T-helper 9 cell (primary cell): ENCODE results near the gene S100A12.

Experiments used
- DNase-seq: peaks from one replicate; pipeline ENCODE4 v3.0.0-alpha.2; 2020

Gene S100A12

GRCh38 chr1:153365696-153366095 is 9.7 kb downstream of the S100A12 start:
- DNase-seq: no peak

- no peak for DNase-seq
Measured at GRCh38 chr1:153364766-153365666, 10.4 kb downstream of the S100A12 start.

- no peak for DNase-seq
Measured at GRCh38 chr1:153364156-153364555, 11.3 kb downstream of the S100A12 start.

DNA sequence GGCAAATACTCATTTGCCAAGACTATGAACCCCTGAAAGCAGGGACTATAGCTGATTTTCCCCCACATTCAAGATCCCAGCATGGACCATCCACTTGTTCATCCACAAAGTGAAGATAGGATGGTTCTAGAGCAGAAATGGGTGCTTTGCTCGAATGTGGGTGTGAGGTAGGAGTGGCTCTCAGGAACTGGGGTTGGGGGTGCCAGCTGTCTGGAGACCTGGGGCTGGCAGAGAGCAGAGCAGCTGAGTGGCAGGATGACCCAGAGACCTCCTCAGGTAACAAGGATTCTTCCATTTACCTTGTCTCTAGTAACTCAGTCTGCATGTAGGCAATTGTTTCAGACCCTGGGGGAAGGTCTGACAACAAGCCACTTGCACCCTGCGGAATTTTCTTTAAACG is 11.8 kb downstream of the S100A12 start:
- DNase-seq: no peak

GRCh38 chr1:153362187-153362775 is 13.1 kb downstream of the S100A12 start:
- no peak for DNase-seq

GRCh38 chr1:153361480-153362109 is 13.8 kb downstream of the S100A12 start:
- no peak for DNase-seq

GRCh38 chr1:153360592-153361479 is 14.6 kb downstream of the S100A12 start:
- no peak for DNase-seq

DNA sequence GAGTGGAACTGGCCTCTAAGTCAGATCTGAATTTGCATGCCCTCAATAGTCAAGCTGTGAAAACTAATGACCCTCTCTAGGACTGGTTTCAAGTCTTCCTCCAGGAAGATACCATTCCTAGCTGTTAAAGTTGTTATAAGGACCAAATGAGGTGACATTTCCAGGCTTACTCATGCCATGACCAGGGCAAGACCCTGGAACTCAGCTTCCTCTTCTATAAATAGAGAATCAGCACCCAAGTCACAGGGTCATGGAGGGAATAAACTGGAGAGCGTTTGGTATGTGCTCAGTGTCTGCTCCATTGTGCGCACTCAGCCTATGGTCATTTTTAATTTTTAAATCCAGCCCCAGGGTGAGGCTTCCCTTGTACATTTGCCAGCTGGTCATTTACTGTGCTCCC is 15.2 kb downstream of the S100A12 start:
- DNase-seq: no peak

- DNase-seq: no peak
Measured at GRCh38 chr1:153359241-153359640, 16.2 kb downstream of the S100A12 start.

DNA sequence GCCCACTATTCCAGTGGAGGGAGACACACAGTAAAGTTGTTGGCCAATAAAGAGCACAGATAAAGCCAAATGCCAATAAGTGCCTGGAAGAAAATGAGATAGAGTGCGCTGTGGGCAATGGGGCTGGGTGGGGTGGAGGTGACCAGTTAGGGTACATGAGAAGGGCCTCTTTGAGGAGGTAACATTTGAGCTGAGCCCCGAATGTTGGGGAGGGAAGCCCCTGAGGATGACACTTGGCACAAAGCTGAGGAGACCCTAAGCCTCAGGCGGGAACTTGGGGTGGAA is 16.8 kb downstream of the S100A12 start:
- no peak for DNase-seq

DNA sequence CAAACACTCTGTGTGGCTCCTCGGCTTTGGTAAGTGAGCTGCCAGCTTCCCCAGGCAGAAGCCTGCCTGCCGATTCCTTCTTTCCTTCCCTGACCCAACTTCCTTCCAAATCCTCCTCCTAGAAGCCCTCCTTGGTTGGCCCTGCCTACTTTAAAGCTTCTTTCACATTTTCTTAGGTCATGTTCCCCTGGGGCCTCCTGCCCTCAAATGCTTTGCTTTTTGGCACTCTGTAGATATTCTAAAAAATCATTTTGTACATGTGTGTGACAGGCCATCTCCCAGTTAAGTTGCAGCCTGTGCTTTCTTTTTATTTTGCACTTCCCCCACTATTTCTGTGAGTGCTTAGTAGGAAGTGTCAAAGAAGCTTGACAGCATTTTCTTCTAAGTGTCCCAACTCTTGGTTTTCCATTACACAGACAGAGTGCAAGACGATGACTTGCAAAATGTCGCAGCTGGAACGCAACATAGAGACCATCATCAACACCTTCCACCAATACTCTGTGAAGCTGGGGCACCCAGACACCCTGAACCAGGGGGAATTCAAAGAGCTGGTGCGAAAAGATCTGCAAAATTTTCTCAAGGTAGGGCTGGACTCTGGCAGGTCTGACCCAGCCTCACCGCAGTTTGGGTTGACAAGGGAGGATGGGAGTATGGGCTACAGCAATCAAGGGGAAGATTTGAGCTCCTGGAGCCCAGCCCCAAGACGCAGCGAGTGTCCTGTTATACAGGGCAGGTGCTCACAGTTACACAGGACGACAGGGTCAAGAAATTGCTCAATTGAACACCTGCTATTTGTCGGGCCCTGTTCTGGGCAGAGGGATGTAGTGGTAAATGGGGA is 17.3 kb downstream of the S100A12 start, which contains the start of gene S100A9:
Gene S100A9, plus strand, starts transcription at position 2 of the 838 bp plus-strand sequence. Its CDS starts 430 bp downstream, at position 432.
- no peak for DNase-seq

- DNase-seq: no peak
Measured at GRCh38 chr1:153357076-153357852, 18.2 kb downstream of the S100A12 start.

DNA sequence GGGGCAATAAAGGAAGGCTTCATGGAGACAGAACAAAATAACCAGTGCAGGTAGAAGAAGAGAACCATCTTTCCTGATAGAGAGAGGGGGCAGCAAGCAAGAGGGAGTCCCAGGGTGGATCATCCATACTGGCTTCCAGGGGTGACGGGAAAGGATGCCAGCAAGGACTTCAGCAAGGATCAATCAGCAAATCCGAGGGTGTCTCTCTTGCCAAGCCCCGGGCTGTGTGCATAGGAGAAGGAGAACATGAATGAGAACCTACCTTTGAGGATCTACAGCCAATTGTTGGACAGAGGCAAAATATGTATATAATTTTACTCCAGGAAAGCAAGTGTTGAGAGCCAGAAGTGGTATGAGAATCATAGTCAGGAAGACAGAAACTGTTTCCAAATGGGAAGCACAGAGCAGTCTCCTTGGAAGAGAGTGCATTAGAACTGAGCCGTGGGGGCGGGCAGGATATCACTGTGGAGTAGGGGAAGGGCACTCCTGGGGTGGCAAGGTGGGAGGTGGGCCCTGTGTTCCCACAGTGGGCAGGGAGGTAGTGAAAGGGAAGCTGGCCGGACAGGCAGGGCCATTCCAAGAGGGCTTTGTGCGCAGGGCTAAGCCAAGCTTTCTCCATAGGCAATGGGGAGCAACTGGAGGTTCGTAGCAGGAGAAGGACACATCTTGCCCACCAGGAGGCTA is 18.9 kb downstream of the S100A12 start:
- DNase-seq: no peak

- DNase-seq: peak; percentile 14
Measured at GRCh38 chr1:153355445-153356071, 19.9 kb downstream of the S100A12 start.

DNA sequence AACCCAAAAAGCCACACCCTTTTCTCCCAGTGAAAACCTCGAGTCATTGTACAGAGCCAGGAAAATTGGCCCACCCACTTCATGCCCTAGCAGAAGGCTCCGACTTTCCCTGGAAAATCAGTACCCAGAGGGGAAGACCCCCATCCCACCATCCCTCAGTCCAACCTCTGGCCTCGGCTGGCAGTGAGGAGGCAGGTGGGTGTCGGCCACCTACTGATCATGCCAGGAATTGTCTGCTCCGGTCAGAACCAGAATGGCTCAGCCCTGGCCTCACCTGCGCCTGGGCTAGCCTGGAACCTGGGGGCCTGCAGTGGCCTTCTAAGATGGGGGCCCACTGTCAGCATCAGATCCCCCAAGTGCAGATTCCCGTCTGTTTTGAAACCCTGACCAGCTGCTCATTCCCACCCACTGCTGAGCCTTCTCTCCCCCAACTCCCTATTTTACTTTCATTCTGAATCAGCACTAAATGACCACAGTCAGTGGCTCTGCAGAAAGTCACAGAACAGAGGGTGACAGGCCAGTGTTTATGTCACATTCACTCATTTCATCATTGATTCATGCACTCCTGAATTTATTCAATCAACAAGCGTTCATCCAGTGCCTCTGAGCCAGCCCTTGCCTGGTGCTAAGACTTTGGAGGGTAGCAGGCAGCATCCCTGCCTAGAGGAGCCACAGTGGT is 20.8 kb downstream of the S100A12 start:
- DNase-seq: no peak

- no peak for DNase-seq
Measured at GRCh38 chr1:153353226-153353947, 22.0 kb downstream of the S100A12 start.

- DNase-seq: peak; percentile 51
Measured at GRCh38 chr1:153352523-153352922, 22.9 kb downstream of the S100A12 start.

DNA sequence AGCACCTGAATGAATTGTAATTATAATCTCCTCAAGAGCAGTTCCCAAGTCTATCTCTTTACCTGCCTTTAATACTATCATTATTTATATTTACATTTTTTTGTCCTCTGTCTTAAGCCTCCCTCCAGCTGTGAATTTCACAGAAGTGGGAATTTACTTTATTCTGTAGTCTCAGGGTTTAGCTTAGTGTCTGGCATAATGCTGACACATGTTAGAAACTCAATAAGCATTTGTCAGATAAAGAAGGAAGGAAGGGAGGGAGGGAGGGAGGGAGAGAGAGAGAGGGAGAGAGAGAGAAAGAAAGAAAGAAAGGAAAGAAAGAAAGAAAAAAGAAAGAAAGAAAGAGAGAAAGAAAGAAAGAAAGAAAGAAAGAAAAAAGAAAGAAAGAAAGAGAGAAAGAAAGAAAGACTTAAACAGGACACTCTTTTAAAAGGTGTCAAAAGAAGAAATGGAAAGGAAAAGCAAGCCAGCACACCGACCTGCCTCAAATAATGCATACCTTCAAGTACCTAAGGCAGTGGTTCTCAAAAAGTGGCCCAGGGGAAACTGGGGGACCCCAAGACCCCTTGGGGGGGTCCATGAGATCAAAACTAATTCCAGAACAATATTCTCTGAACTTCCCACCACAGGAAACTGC is 25.0 kb downstream of the S100A12 start:
- no peak for DNase-seq
